ENCODE measurements around the gene ZAR1L.

GRCh38 chr13:32317716-32318465, 2.7 kb upstream of the ZAR1L start:
- TF ChIP-seq CTCF (IDR thresholded peaks at IDR 0.05; ENCODE audit: borderline replicate concordance, extremely low read depth, low read length, poor library complexity, severe bottlenecking) = no peak
- TF ChIP-seq EZH2 (IDR thresholded peaks at IDR 0.05; ENCODE audit: borderline replicate concordance, low read depth, low read length, severe bottlenecking) = no peak

All from DND-41 (cell line).